IMR-90 (cell line): Measurements from ENCODE around the gene DSCAML1. TPM values are rescaled to one million over a fixed set of nuclear protein-coding genes. Genes with fewer than 3 reads are reported as not detected.

Experiments used
- ATAC-seq: fragments of 200-7000 bp; cut with Tn5 transposase; 2 replicates; pipeline ENCODE4 v1.9.1; 2020; ENCODE audit warnings: low read depth, mild to moderate bottlenecking, moderate library complexity
- BruUV-seq: library from RNA; stranded (reverse); fragments of 400-500 nt; replicated peaks from 2 replicates; lab custom pipeline; 2021; lab: Mats Ljungman, UMichigan
- CTCF ChIA-PET: fragments of 300-600 bp; formaldehyde crosslinking; extraction: SDS; loops from one replicate; lab custom pipeline; 2021; ENCODE audit warnings: antibody characterized with exemption; lab: Yijun Ruan, JAX
- POLR2A ChIA-PET: fragments of 300-600 bp; sonication (Branson Sonifier 250); formaldehyde crosslinking; loops from one replicate; lab custom pipeline; 2022; ENCODE audit warnings: antibody characterized with exemption; ENCODE audit not compliant: unreplicated experiment; lab: Charles Lee
- DNase-seq: peaks from one replicate; pipeline ENCODE4 v3.0.0; 2013
- H2AFZ ChIP-seq: replicated peaks from 2 replicates; pipeline ENCODE3; 2013; ENCODE audit warnings: low read length, mild to moderate bottlenecking; ENCODE audit not compliant: poor library complexity
- H2AK5ac ChIP-seq: 2 replicates; pipeline ENCODE4 v1.6.1; 2013; ENCODE audit warnings: low read depth, low read length, inconsistent platforms
- H2AK9ac ChIP-seq: replicated peaks from 2 replicates; pipeline ENCODE3; 2013; ENCODE audit warnings: mild to moderate bottlenecking, low read depth, low read length, moderate library complexity; ENCODE audit not compliant: poor library complexity
- H2BK120ac ChIP-seq: 2 replicates; pipeline ENCODE4 v1.6.1; 2013; ENCODE audit warnings: low read depth, low read length, inconsistent platforms
- H2BK15ac ChIP-seq: 3 replicates; pipeline ENCODE4 v1.6.1; 2013; ENCODE audit warnings: low read depth, low read length, inconsistent platforms
- H2BK20ac ChIP-seq: 2 replicates; pipeline ENCODE4 v1.6.1; 2013; ENCODE audit warnings: low read depth, mild to moderate bottlenecking, inconsistent platforms, low read length, moderate library complexity
- H2BK5ac ChIP-seq: 2 replicates; pipeline ENCODE4 v1.6.1; 2013; ENCODE audit warnings: mild to moderate bottlenecking, low read depth, low read length, inconsistent platforms; ENCODE audit not compliant: poor library complexity, severe bottlenecking
- H3K14ac ChIP-seq: replicated peaks from 2 replicates; pipeline ENCODE4 v1.6.1; 2013; ENCODE audit warnings: low read depth, low read length, inconsistent platforms
- H3K18ac ChIP-seq: 2 replicates; pipeline ENCODE4 v1.6.1; 2013; ENCODE audit warnings: low read depth, low read length, control low read depth
- H3K23ac ChIP-seq: 2 replicates; pipeline ENCODE4 v1.6.1; 2013; ENCODE audit warnings: low read depth, low read length, inconsistent platforms
- H3K27ac ChIP-seq: 2 replicates; pipeline ENCODE4 v1.5.1; 2013; ENCODE audit warnings: mild to moderate bottlenecking, control low read depth, low read length; ENCODE audit not compliant: insufficient read depth
- H3K27me3 ChIP-seq: 2 replicates; pipeline ENCODE4 v1.6.1; 2013; ENCODE audit warnings: low read length; ENCODE audit not compliant: control insufficient read depth, insufficient read depth
- H3K36me3 ChIP-seq: 2 replicates; pipeline ENCODE4 v1.6.1; 2013; ENCODE audit warnings: low read length, mixed read lengths; ENCODE audit not compliant: control insufficient read depth, insufficient read depth
- H3K4ac ChIP-seq: 2 replicates; pipeline ENCODE4 v1.6.1; 2013; ENCODE audit warnings: low read depth, low read length, inconsistent platforms
- H3K4me1 ChIP-seq: 2 replicates; pipeline ENCODE4 v1.6.1; 2013; ENCODE audit warnings: low read length, mixed read lengths; ENCODE audit not compliant: control insufficient read depth, insufficient read depth
- H3K4me2 ChIP-seq: 2 replicates; pipeline ENCODE4 v1.6.1; 2013; ENCODE audit warnings: low read depth, mild to moderate bottlenecking, control low read depth, low read length, moderate library complexity
- H3K4me3 ChIP-seq: 2 replicates; pipeline ENCODE4 v1.5.1; 2013; ENCODE audit warnings: low read depth, mild to moderate bottlenecking, control low read depth, low read length, moderate library complexity; ENCODE audit not compliant: insufficient read depth
- H3K56ac ChIP-seq: 2 replicates; pipeline ENCODE4 v1.6.1; 2013; ENCODE audit warnings: low read length, inconsistent platforms; ENCODE audit not compliant: insufficient read depth; ENCODE audit errors: extremely low read depth
- H3K79me1 ChIP-seq, 2 experiments: 2 replicates each; pipeline ENCODE4 v1.6.1; 2013; ENCODE audit warnings: low read length in 2 of 2, inconsistent platforms in 1 of 2, low read depth in 1 of 2
- H3K9ac ChIP-seq: 2 replicates; pipeline ENCODE4 v1.6.1; 2013; ENCODE audit warnings: low read depth, low read length, control low read depth
- H3K9me1 ChIP-seq: 2 replicates; pipeline ENCODE4 v1.6.1; 2013; ENCODE audit warnings: low read length, inconsistent platforms; ENCODE audit not compliant: insufficient read depth
- H3K9me3 ChIP-seq: 2 replicates; pipeline ENCODE4 v1.6.1; 2013; ENCODE audit warnings: low read length; ENCODE audit not compliant: control insufficient read depth, insufficient read depth
- H4K20me1 ChIP-seq: 2 replicates; pipeline ENCODE4 v1.6.1; 2013; ENCODE audit warnings: low read length, inconsistent platforms; ENCODE audit not compliant: insufficient read depth
- H4K5ac ChIP-seq: 2 replicates; pipeline ENCODE4 v1.6.1; 2013; ENCODE audit warnings: mild to moderate bottlenecking, low read depth, low read length, control low read depth
- H4K8ac ChIP-seq, 2 experiments: 2 replicates each; pipeline ENCODE4 v1.6.1; 2013; ENCODE audit warnings: low read depth in 2 of 2, low read length in 2 of 2, control low read depth in 1 of 2, inconsistent platforms in 1 of 2
- H4K91ac ChIP-seq: 2 replicates; pipeline ENCODE4 v1.6.1; 2013; ENCODE audit warnings: low read depth, low read length, inconsistent platforms; ENCODE audit not compliant: insufficient read depth
- BHLHE40 ChIP-seq: fragments of 150-350 bp; IDR thresholded peaks from 2 replicates; pipeline ENCODE4 v1.6.1; 2016; ENCODE audit warnings: mild to moderate bottlenecking, low read depth, low read length
- CEBPB ChIP-seq: IDR thresholded peaks from 2 replicates; pipeline ENCODE4 v1.6.1; 2012; ENCODE audit warnings: low read depth, low read length, improper control_type of control experiment
- CHD1 ChIP-seq: IDR thresholded peaks from 2 replicates; pipeline ENCODE4 v1.6.1; 2012; ENCODE audit warnings: low read depth, low read length, improper control_type of control experiment
- CTCF ChIP-seq: conservative IDR thresholded peaks from 2 replicates; pipeline ENCODE4 v1.5.1; 2012; ENCODE audit warnings: mild to moderate bottlenecking, low read depth, low read length, improper control_type of control experiment
- ELK1 ChIP-seq: fragments of 150-350 bp; IDR thresholded peaks from 2 replicates; pipeline ENCODE4 v1.6.1; 2016; ENCODE audit warnings: low read depth, mild to moderate bottlenecking, low read length, moderate library complexity, borderline replicate concordance
- FOS ChIP-seq: fragments of 150-350 bp; IDR thresholded peaks from 2 replicates; pipeline ENCODE4 v1.6.1; 2016; ENCODE audit warnings: low read depth, low read length
- MAFK ChIP-seq: IDR thresholded peaks from 2 replicates; pipeline ENCODE4 v1.6.1; 2012; ENCODE audit warnings: low read depth, low read length, improper control_type of control experiment
- MAZ ChIP-seq: IDR thresholded peaks from 2 replicates; pipeline ENCODE4 v1.6.1; 2012; ENCODE audit warnings: low read depth, mild to moderate bottlenecking, low read length, improper control_type of control experiment, moderate library complexity, borderline replicate concordance
- MXI1 ChIP-seq: IDR thresholded peaks from 2 replicates; pipeline ENCODE4 v1.6.1; 2012; ENCODE audit warnings: low read depth, mild to moderate bottlenecking, low read length, moderate library complexity, borderline replicate concordance
- NFE2L2 ChIP-seq: fragments of 150-350 bp; IDR thresholded peaks from 2 replicates; pipeline ENCODE4 v1.6.1; 2016; ENCODE audit warnings: low read depth, mild to moderate bottlenecking, low read length
- POLR2A ChIP-seq: IDR thresholded peaks from 2 replicates; pipeline ENCODE4 v1.6.1; 2012; ENCODE audit warnings: mild to moderate bottlenecking, low read depth, low read length
- RAD21 ChIP-seq: IDR thresholded peaks from 2 replicates; pipeline ENCODE4 v1.6.1; 2012; ENCODE audit warnings: low read length, improper control_type of control experiment
- RCOR1 ChIP-seq: IDR thresholded peaks from 2 replicates; pipeline ENCODE4 v1.6.1; 2012; ENCODE audit warnings: mild to moderate bottlenecking, low read length, improper control_type of control experiment; ENCODE audit not compliant: insufficient replicate concordance
- RFX5 ChIP-seq: IDR thresholded peaks from 2 replicates; pipeline ENCODE4 v1.8.0; 2012; ENCODE audit warnings: low read depth, mild to moderate bottlenecking, low read length, moderate library complexity
- SMC3 ChIP-seq: fragments of 150-350 bp; IDR thresholded peaks from 2 replicates; pipeline ENCODE4 v1.6.1; 2016; ENCODE audit warnings: low read depth, mild to moderate bottlenecking, antibody characterized with exemption, low read length, moderate library complexity
- USF2 ChIP-seq: fragments of 150-350 bp; IDR thresholded peaks from 2 replicates; pipeline ENCODE4 v1.6.1; 2017; ENCODE audit warnings: mild to moderate bottlenecking, antibody characterized with exemption, low read length, low read depth
- WGBS, 2 experiments: methylation state at CpG; one replicate each; pipeline versions ENCODE4 v1.1.5 to v1.1.7; 2013; ENCODE audit warnings: missing lambda C conversion rate in 2 of 2; ENCODE audit not compliant: insufficient read length in 1 of 2; ENCODE audit errors: extremely low coverage in 2 of 2; 5-methylcytosine and 5-hydroxymethylcytosine counted together
- dilution Hi-C: fragments of 300-500 bp; cut with HindIII; formaldehyde crosslinking; loops from one replicate; pipeline ENCODE4 v1.14.3; 2018; ENCODE audit warnings: low sequenced_read_pairs; ENCODE audit not compliant: unreplicated experiment
- in situ Hi-C: fragments of 300-500 bp; cut with MboI; formaldehyde crosslinking; loops from 3 replicates; pipeline ENCODE4 v1.14.3; 2019; ENCODE audit warnings: low sequenced_read_pairs, inconsistent platforms, mixed read lengths
- intact Hi-C: fragments of 100-400 bp; cut with micrococcal nuclease; formaldehyde crosslinking; loops from 2 replicates; pipeline ENCODE4 v1.10.0; 2022
- polyA plus RNA-seq, 3 experiments: library from polyadenylated mRNA; depleted of rRNA; stranded (reverse); fragments of >200 nt; gene quantifications; 2 replicates each; pipeline ENCODE4 v1.2.3, GENCODE V29; 2012; ENCODE audit warnings: low replicate concordance in 1 of 3
- total RNA-seq: library from RNA; depleted of rRNA; stranded (reverse); fragments of >200 nt; gene quantifications from 2 replicates; pipeline ENCODE4 v1.2.3, GENCODE V29; 2012

DSCAML1 gene
- total and polyA plus RNA-seq, 2 of the 4 experiments (the other 2 are of a cell fraction) = not detected

GRCh38 chr11:117462183-117462863 is 334.7 kb downstream of the DSCAML1 start:
- CTCF ChIA-PET = no interaction called here
- Histone ChIP-seq H3K9me1 (no peaks in the 10 kb centered on the region), H2AFZ (no peak overlapping the region), H3K36me3 (no peaks in the 10 kb centered on the region), H2AK5ac (no peak overlapping the region), H2BK20ac (no peak overlapping the region), H2BK15ac (no peak overlapping the region), H3K18ac (no peak overlapping the region), H2AK9ac (no peak overlapping the region), H3K9me3 (no peaks in the 10 kb centered on the region), H3K4me2 (no peak overlapping the region), H3K4me1 (no peaks in the 10 kb centered on the region), H3K56ac (no peak overlapping the region), H2BK120ac (no peak overlapping the region), H3K4ac (no peak overlapping the region), H3K79me1 (no peaks in the 10 kb centered on the region), H3K9ac (no peak overlapping the region), H3K4me3 (no peak overlapping the region), H4K5ac (no peak overlapping the region), H4K8ac (no peak overlapping the region), H4K91ac (no peak overlapping the region), H2BK5ac (no peak overlapping the region), H4K20me1 (no peaks in the 10 kb centered on the region), H3K14ac (no peak overlapping the region), H3K23ac (no peak overlapping the region), H3K27ac (no peak overlapping the region), H3K27me3 (peaks cover 17% of the 10 kb centered on the region)
- intact Hi-C loops = no loop called here
- no TSS peak for BruUV-seq
- in situ Hi-C loops = no loop called here
- dilution Hi-C loops = no loop called here
- TF ChIP-seq NFE2L2 (no peak), BHLHE40 (no peak), SMC3 (no peak), RAD21 (no peak), CTCF (no peak), MAFK (no peak), POLR2A (no peak), RFX5 (no peak), CHD1 (no peak), ELK1 (no peak), USF2 (no peak), FOS (no peak), CEBPB (no peak), MAZ (no peak), RCOR1 (no peak), MXI1 (no peak)
- POLR2A ChIA-PET = no interaction called here
- ATAC-seq = no peak
- DNase-seq = no peak
- 73% methylated on average over 5 of the region's 18 CpGs; no CpG with 5 or more reads in 1 of the 2 experiments for WGBS, 2 experiments
